Measurements from ENCODE around the gene EFCAB9. TPM values are rescaled to one million over a fixed set of nuclear protein-coding genes. Genes with fewer than 3 reads are reported as not detected.

EFCAB9 gene
- total RNA-seq, 6 experiments from 2014 or later = not detected

- no peak for DNase-seq
- TF ChIP-seq, protein P1, sequence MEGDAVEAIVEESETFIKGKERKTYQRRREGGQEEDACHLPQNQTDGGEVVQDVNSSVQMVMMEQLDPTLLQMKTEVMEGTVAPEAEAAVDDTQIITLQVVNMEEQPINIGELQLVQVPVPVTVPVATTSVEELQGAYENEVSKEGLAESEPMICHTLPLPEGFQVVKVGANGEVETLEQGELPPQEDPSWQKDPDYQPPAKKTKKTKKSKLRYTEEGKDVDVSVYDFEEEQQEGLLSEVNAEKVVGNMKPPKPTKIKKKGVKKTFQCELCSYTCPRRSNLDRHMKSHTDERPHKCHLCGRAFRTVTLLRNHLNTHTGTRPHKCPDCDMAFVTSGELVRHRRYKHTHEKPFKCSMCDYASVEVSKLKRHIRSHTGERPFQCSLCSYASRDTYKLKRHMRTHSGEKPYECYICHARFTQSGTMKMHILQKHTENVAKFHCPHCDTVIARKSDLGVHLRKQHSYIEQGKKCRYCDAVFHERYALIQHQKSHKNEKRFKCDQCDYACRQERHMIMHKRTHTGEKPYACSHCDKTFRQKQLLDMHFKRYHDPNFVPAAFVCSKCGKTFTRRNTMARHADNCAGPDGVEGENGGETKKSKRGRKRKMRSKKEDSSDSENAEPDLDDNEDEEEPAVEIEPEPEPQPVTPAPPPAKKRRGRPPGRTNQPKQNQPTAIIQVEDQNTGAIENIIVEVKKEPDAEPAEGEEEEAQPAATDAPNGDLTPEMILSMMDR (IDR thresholded peaks at IDR 0.05) = no peak
- TF ChIP-seq POLR2A (IDR thresholded peaks at IDR 0.05) = no peak
- intact Hi-C loops (cut with DNase I) = no loop called here
- Histone ChIP-seq H3K4me3 (no peak overlapping the region), H3K27ac (no peak overlapping the region), H3K9me3 (no peaks in the 10 kb centered on the region), H3K27me3 (no peaks in the 10 kb centered on the region), H3K36me3 (peaks cover 0 to 5% (median 0%) of the 10 kb centered on the region in 4 donors), H3K4me1 (peaks cover 0 to 4% (median 0%) of the 10 kb centered on the region in 4 donors)
- WGBS (ENCODE audit: insufficient coverage, low coverage, low lambda C conversion rate, missing lambda C conversion rate) = 73% methylated on average over 2 of the region's 8 CpGs
- ATAC-seq = no peak
These were observed 35.0 kb upstream of the EFCAB9 start for GRCh38 chr5:172159016-172159415.

- Histone ChIP-seq H3K9me3 (no peaks in the 10 kb centered on the region), H3K36me3 (peaks cover 0 to under 1% (median 0%) of the 10 kb centered on the region in 4 donors), H3K27ac (no peak overlapping the region), H3K27me3 (no peaks in the 10 kb centered on the region), H3K4me1 (peaks cover 0 to 19% (median 0%) of the 10 kb centered on the region in 4 donors), H3K4me3 (no peak overlapping the region)
- no peak for TF ChIP-seq POLR2A (IDR thresholded peaks at IDR 0.05)
- TF ChIP-seq, protein P1 (IDR thresholded peaks at IDR 0.05) = no peak
- 85% methylated on average over 7 of the region's 9 CpGs for WGBS (ENCODE audit: insufficient coverage, low coverage, low lambda C conversion rate, missing lambda C conversion rate)
- intact Hi-C loops (cut with DNase I) = no loop called here
- DNase-seq (no peak), ATAC-seq (no peak)
These were observed 33.5 kb upstream of the EFCAB9 start for GRCh38 chr5:172160506-172160905.

DNA sequence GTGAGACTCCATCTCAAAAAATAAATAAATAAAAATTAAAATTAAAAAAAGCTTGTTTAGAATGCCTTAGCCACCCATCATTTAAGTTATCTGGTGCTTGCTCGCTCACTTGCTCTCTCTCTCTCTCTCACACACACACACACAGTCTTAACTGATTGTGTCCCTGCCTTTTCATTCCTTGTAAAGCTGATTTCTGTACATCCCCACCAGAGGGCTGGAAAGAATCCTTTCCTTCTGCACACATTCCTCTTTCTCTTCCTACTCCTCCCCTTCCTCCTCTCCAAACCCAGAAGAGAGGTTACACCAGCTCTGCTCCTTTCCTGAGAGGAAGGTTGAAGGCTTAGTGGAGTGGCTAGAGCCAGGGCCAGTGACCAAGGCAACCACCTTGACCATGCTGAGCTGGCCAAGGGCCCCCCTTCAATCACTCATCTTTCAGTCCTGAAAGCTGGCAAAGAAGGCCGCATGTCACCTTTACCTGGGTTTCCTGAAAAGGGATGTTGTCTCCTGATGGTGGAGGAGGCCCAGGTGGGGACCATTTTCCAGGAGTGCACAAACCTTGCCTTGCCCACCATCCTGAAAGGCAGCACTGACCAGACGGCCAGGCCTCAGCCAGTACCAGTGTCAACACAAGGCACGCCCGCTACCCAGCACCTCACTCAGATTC is 31.5 kb upstream of the EFCAB9 start:
- intact Hi-C loops (cut with DNase I) = no loop called here
- Histone ChIP-seq H3K9me3 (no peaks in the 10 kb centered on the region), H3K4me3 (no peak overlapping the region), H3K27me3 (no peaks in the 10 kb centered on the region), H3K27ac (no peak overlapping the region), H3K4me1 (peaks cover 0 to 20% (median 0%) of the 10 kb centered on the region in 4 donors), H3K36me3 (no peaks in the 10 kb centered on the region)
- TF ChIP-seq, protein P1 (IDR thresholded peaks at IDR 0.05) = no peak
- no peak for TF ChIP-seq POLR2A (IDR thresholded peaks at IDR 0.05)
- ATAC-seq = no peak
- DNase-seq = no peak
- no CpG with 5 or more reads among the region's 5 CpGs for WGBS (ENCODE audit: insufficient coverage, low coverage, low lambda C conversion rate, missing lambda C conversion rate)

DNA sequence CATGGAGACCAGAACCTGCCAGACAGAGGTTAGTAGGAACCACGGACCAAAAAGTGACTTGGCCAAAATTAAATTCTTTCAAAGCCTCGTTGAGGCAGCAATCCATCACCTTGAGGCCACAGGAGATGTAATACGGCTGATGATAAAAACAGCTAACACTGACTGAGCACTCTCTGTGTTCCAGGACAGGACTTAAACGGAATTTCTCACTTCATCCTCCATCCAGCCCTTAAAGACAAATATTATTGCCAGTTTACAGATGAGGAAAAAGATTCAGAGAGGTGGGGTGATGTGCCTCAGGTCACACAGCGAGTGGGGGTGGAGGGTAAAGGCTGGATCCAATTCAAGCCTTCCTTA is 31.0 kb upstream of the EFCAB9 start:
- intact Hi-C loops (cut with DNase I) = no loop called here
- no peak for ATAC-seq
- WGBS (ENCODE audit: insufficient coverage, low coverage, low lambda C conversion rate, missing lambda C conversion rate) = 67% methylated on average over 5 of the region's 5 CpGs
- H3K9me3 ChIP-seq = no peaks in the 10 kb centered on the region
- no peaks in the 10 kb centered on the region for H3K27me3 ChIP-seq
- H3K27ac ChIP-seq = no peak overlapping the region
- H3K36me3 ChIP-seq = no peaks in the 10 kb centered on the region
- DNase-seq = no peak
- no peak for TF ChIP-seq POLR2A (IDR thresholded peaks at IDR 0.05)
- TF ChIP-seq, protein P1 (IDR thresholded peaks at IDR 0.05) = no peak
- H3K4me1 ChIP-seq = peaks cover 0 to 20% (median 0%) of the 10 kb centered on the region in 4 donors
- no peak overlapping the region for H3K4me3 ChIP-seq
